GM12878 (cell line): Measurements from ENCODE around the gene GGN. TPM values are rescaled to one million over a fixed set of nuclear protein-coding genes. Genes with fewer than 3 reads are reported as not detected.

Experiments
- ATAC-seq: fragments of 200-7000 bp; cut with Tn5 transposase; 3 replicates; pipeline ENCODE4 v1.9.1; 2020; ENCODE audit warnings: mild to moderate bottlenecking, moderate library complexity
- BruUV-seq: library from RNA; stranded (reverse); fragments of 400-500 nt; replicated peaks from 2 replicates; lab custom pipeline; 2021; lab: Mats Ljungman, UMichigan
- CTCF ChIA-PET: fragments of 300-600 bp; sonication (Branson Sonifier 250); formaldehyde crosslinking; extraction: SDS; loops from one replicate; lab custom pipeline; 2021; ENCODE audit warnings: inconsistent platforms; lab: Yijun Ruan, JAX
- POLR2A ChIA-PET: fragments of 350-600 bp; formaldehyde crosslinking; extraction: SDS; loops from one replicate; lab custom pipeline; 2021; ENCODE audit warnings: inconsistent platforms; lab: Charles Lee
- RAD21 ChIA-PET: fragments of 300-600 bp; sonication (Branson Sonifier 250); formaldehyde crosslinking; loops from one replicate; lab custom pipeline; 2023; ENCODE audit warnings: antibody characterized with exemption; ENCODE audit not compliant: unreplicated experiment; lab: Charles Lee
- SMC1A ChIA-PET: fragments of 300-600 bp; sonication (Branson Sonifier 250); formaldehyde crosslinking; loops from one replicate; lab custom pipeline; 2023; ENCODE audit not compliant: unreplicated experiment, uncharacterized antibody; lab: Charles Lee
- DNase-seq: peaks from one replicate; pipeline ENCODE4 v3.0.0-alpha.2; 2011; ENCODE audit warnings: low read depth, low spot score
- FAIRE-seq: peaks from 3 replicates; lab custom pipeline; 2011; peaks lifted over from hg19 to GRCh38; lab: Jason Lieb, UNC
- H2AFZ ChIP-seq: 2 replicates; pipeline ENCODE4 v1.6.0; 2011; ENCODE audit warnings: low read depth, low read length, control low read depth; ENCODE audit not compliant: control insufficient read depth
- H3K27ac ChIP-seq: 2 replicates; pipeline ENCODE4 v1.5.1; 2011; ENCODE audit warnings: control low read depth; ENCODE audit not compliant: control insufficient read depth, insufficient read depth
- H3K27me3 ChIP-seq, 2 experiments: replicated peaks in 1 of 2; 2 replicates each; pipeline versions ENCODE4 v1.6.0 to v1.6.1; 2011; ENCODE audit warnings: low read length in 1 of 2; ENCODE audit not compliant: control insufficient read depth in 2 of 2, insufficient read depth in 2 of 2
- H3K36me3 ChIP-seq, 2 experiments: 2 replicates each; pipeline ENCODE4 v1.5.1; 2011; ENCODE audit warnings: low read length in 1 of 2; ENCODE audit not compliant: control insufficient read depth in 2 of 2, insufficient read depth in 2 of 2
- H3K4me1 ChIP-seq: 2 replicates; pipeline ENCODE4 v1.6.1; 2011; ENCODE audit warnings: mild to moderate bottlenecking, low read length, moderate library complexity, mixed read lengths; ENCODE audit not compliant: control insufficient read depth, insufficient read depth
- H3K4me2 ChIP-seq: 2 replicates; pipeline ENCODE4 v1.6.0; 2011; ENCODE audit warnings: control low read depth; ENCODE audit not compliant: control insufficient read depth, insufficient read depth
- H3K4me3 ChIP-seq: fragments of 200-600 bp; sonication (generic); 2 replicates; pipeline ENCODE4 v1.5.1; 2016
- H3K79me2 ChIP-seq: 2 replicates; pipeline ENCODE4 v1.6.0; 2011; ENCODE audit warnings: low read length; ENCODE audit not compliant: control insufficient read depth, insufficient read depth
- H3K9ac ChIP-seq: 2 replicates; pipeline ENCODE4 v1.8.0; 2011; ENCODE audit warnings: low read length, control low read depth, mixed read lengths; ENCODE audit not compliant: control insufficient read depth, insufficient read depth
- H3K9me3 ChIP-seq: replicated peaks from 3 replicates; pipeline ENCODE4 v1.5.1; 2011; ENCODE audit warnings: mild to moderate bottlenecking, low read length; ENCODE audit not compliant: control insufficient read depth, insufficient read depth
- H4K20me1 ChIP-seq: 2 replicates; pipeline ENCODE4 v1.6.0; 2011; ENCODE audit not compliant: control insufficient read depth, insufficient read depth
- BHLHE40 ChIP-seq, 2 experiments: fragments of 450-650 bp in 1 of 2; IDR thresholded peaks; 2 replicates each; pipeline ENCODE4 v1.6.1; 2011 to 2017; ENCODE audit warnings: low read depth in 2 of 2, borderline replicate concordance in 1 of 2, improper control_type of control experiment in 1 of 2, low read length in 1 of 2, mild to moderate bottlenecking in 1 of 2
- CBX3 ChIP-seq: fragments of 200-600 bp; sonication (generic); IDR thresholded peaks from 2 replicates; pipeline ENCODE4 v1.6.1; 2016; ENCODE audit warnings: low read depth, borderline replicate concordance
- CHD2 ChIP-seq: IDR thresholded peaks from 2 replicates; pipeline ENCODE4 v1.6.1; 2011; ENCODE audit warnings: low read depth, low read length, improper control_type of control experiment, borderline replicate concordance
- MYC ChIP-seq: IDR thresholded peaks from 2 replicates; pipeline ENCODE4 v1.6.1; 2011; ENCODE audit warnings: mild to moderate bottlenecking, low read length, moderate library complexity, inconsistent platforms; ENCODE audit not compliant: insufficient read depth, insufficient replicate concordance, insufficient read length, severe bottlenecking
- NBN ChIP-seq: fragments of 450-650 bp; IDR thresholded peaks from 2 replicates; pipeline ENCODE4 v1.6.1; 2016
- POLR2A ChIP-seq: IDR thresholded peaks from 2 replicates; pipeline ENCODE4 v1.6.1; 2011; ENCODE audit warnings: low read depth, mild to moderate bottlenecking, low read length
- RFX5 ChIP-seq: IDR thresholded peaks from 2 replicates; pipeline ENCODE4 v1.6.1; 2011; ENCODE audit warnings: low read depth, low read length, improper control_type of control experiment
- SIN3A ChIP-seq: IDR thresholded peaks from 2 replicates; pipeline ENCODE4 v1.6.1; 2012; ENCODE audit warnings: low read depth, low read length, improper control_type of control experiment
- STAT3 ChIP-seq: IDR thresholded peaks from 2 replicates; pipeline ENCODE4 v1.6.1; 2011; ENCODE audit warnings: low read depth, low read length, improper control_type of control experiment
- SUPT20H ChIP-seq: IDR thresholded peaks from 2 replicates; pipeline ENCODE4 v1.6.1; 2011; ENCODE audit warnings: low read depth, mild to moderate bottlenecking, low read length, moderate library complexity, borderline replicate concordance; ENCODE audit not compliant: control insufficient read depth
- TARDBP ChIP-seq: IDR thresholded peaks from 2 replicates; pipeline ENCODE4 v1.6.1; 2016; ENCODE audit warnings: borderline replicate concordance
- ZNF24 ChIP-seq: fragments of 450-650 bp; IDR thresholded peaks from 2 replicates; pipeline ENCODE4 v1.6.1; 2017; ENCODE audit warnings: antibody characterized with exemption, mild to moderate bottlenecking
- WGBS: methylation state at CpG from one replicate; pipeline ENCODE4 v1.1.6; 2016; ENCODE audit warnings: low lambda C conversion rate; ENCODE audit not compliant: insufficient replicate concordance, insufficient coverage; ENCODE audit errors: missing lambda C conversion rate; 5-methylcytosine and 5-hydroxymethylcytosine counted together
- in situ Hi-C: fragments of 300-500 bp; cut with MboI; formaldehyde crosslinking; loops from 9 replicates; pipeline ENCODE4 v1.14.3; 2018; ENCODE audit warnings: mixed read lengths
- intact Hi-C: fragments of 100-400 bp; cut with micrococcal nuclease; formaldehyde crosslinking; loops from one replicate; pipeline ENCODE4 v1.14.2; 2022; ENCODE audit not compliant: unreplicated experiment
- polyA plus RNA-seq, 11 experiments: library from polyadenylated mRNA; depleted of rRNA in 4 of 11; unstranded in 6 of 11; stranded (reverse) in 5 of 11; fragments of >200 nt; fragmentation: Nextera tagmentation in 4 of 11; fragmentation: Illumina TruSeq in 1 of 11; extraction: Ambion mirVana in 4 of 11; extraction: Trizol in 1 of 11; gene quantifications; 1 replicate in 1 of 11; 2 replicates in 10 of 11; pipeline versions ENCODE4 v1.2.1 to v1.2.3, GENCODE V29; 2011 to 2016; ENCODE audit warnings: inconsistent platforms in 2 of 11, missing spikeins in 2 of 11, low read depth in 1 of 11
- total RNA-seq, 4 experiments: library from RNA; depleted of rRNA in 3 of 4; stranded (reverse); fragments of >200 nt in 3 of 4; fragmentation: Illumina TruSeq in 1 of 4; extraction: Trizol in 1 of 4; gene quantifications; 2 replicates each; pipeline versions ENCODE4 v1.2.1 to v1.2.3, GENCODE V29; 2013 to 2021

Gene GGN
- total and polyA plus RNA-seq, 10 of the 15 experiments (the other 5 are each of a cell fraction or from before 2014, with no cell fraction given), result not detected

DNA sequence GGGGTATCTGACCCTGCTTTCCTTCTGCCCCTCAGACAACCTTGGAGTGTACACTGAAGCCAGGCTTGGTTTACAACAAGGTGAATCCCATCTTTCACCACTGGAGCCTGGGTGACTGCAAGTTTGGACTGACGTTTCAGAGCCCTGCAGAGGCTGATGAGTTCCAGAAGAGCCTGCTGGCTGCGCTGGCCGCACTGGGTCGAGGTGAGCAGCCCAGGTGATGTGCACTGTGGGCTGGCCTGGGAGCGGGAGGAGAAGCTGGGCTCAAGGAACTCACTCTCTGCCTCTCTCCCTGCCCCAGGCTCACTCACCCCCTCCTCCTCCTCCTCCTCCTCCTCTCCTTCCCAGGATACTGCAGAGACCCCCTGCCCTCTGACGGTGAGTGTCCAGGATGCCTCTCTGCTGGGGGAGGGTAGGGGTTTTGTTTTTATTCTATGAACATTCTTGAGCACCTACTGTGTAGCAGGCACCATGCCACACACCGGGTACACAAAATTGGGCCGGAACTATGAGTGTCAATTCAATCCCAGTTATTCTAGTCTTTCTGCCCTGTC is 4.2 kb upstream of the GGN start:
- WGBS, result 42% methylated on average over 8 of the region's 8 CpGs
- FAIRE-seq, result no peak
- no peaks in the 10 kb centered on the region for H3K79me2 ChIP-seq
- in situ Hi-C loops (no loop called here), intact Hi-C loops (no loop called here)
- H4K20me1 ChIP-seq, result no peaks in the 10 kb centered on the region; the same call in 1 of the 2 replicates
- no peak for DNase-seq
- ATAC-seq, result no peak
- no peak overlapping the region for H3K27ac ChIP-seq
- TF ChIP-seq POLR2A (no peak), BHLHE40 (IDR thresholded peaks at IDR 0.05; ENCODE audit: borderline replicate concordance in 1 of 2, low read depth in 2 of 2, low read length in 1 of 2) (no peak), NBN (no peak), CHD2 (no peak), STAT3 (no peak), SUPT20H (no peak), RFX5 (no peak), SIN3A (no peak), CBX3 (no peak), TARDBP (no peak), MYC (no peak), ZNF24 (no peak)
- ChIA-PET CTCF (no interaction called here), SMC1A (no interaction called here), POLR2A (no interaction called here), RAD21 (no interaction called here)
- no peak overlapping the region for H3K4me2 ChIP-seq
- H3K4me1 ChIP-seq, result peaks cover 12% of the 10 kb centered on the region
- H3K4me3 ChIP-seq, result no peak overlapping the region
- no peak overlapping the region for H2AFZ ChIP-seq
- H3K36me3 ChIP-seq, result no peaks in the 10 kb centered on the region
- H3K9me3 ChIP-seq, result no peaks in the 10 kb centered on the region
- no TSS peak for BruUV-seq
- no peak overlapping the region for H3K9ac ChIP-seq
- peaks cover 2 to 5% of the 10 kb centered on the region in 2 experiments; a peak in 3 of 4 replicates for H3K27me3 ChIP-seq
